ENCODE results near the gene POLR3E. TPM values are rescaled to one million over a fixed set of nuclear protein-coding genes. Genes with fewer than 3 reads are reported as not detected.

POLR3E gene
- total RNA-seq, 1 donor from 2014 or later, result 31.5 TPM

GRCh38 chr16:22353933-22354541 lies 56.8 kb downstream of the POLR3E start:
- Mint-ChIP-seq H3K27me3 (ENCODE audit: unreplicated experiment) (no peaks in the 10 kb centered on the region), H3K4me1 (ENCODE audit: low read depth, unreplicated experiment) (peaks cover 11% of the 10 kb centered on the region), H3K36me3 (ENCODE audit: unreplicated experiment) (no peaks in the 10 kb centered on the region), H3K4me3 (ENCODE audit: unreplicated experiment) (no peak overlapping the region), H3K27ac (ENCODE audit: unreplicated experiment) (no peak overlapping the region), H3K9me3 (ENCODE audit: unreplicated experiment) (no peaks in the 10 kb centered on the region)
- no peak for DNase-seq
- TF ChIP-seq CTCF (IDR thresholded peaks at IDR 0.05; ENCODE audit: partially characterized antibody, unreplicated experiment), result no peak

GRCh38 chr16:22355487-22355908 lies 58.3 kb downstream of the POLR3E start:
- peaks cover 16% of the 10 kb centered on the region for H3K4me1 Mint-ChIP-seq (ENCODE audit: low read depth, unreplicated experiment)
- no peaks in the 10 kb centered on the region for H3K27me3 Mint-ChIP-seq (ENCODE audit: unreplicated experiment)
- DNase-seq, result no peak
- no peak for TF ChIP-seq CTCF (IDR thresholded peaks at IDR 0.05; ENCODE audit: partially characterized antibody, unreplicated experiment)
- H3K9me3 Mint-ChIP-seq (ENCODE audit: unreplicated experiment), result no peaks in the 10 kb centered on the region
- no peak overlapping the region for H3K27ac Mint-ChIP-seq (ENCODE audit: unreplicated experiment)
- no peak overlapping the region for H3K4me3 Mint-ChIP-seq (ENCODE audit: unreplicated experiment)
- H3K36me3 Mint-ChIP-seq (ENCODE audit: unreplicated experiment), result no peaks in the 10 kb centered on the region

GRCh38 chr16:22356930-22357634 lies 59.9 kb downstream of the POLR3E start:
- no peaks in the 10 kb centered on the region for H3K36me3 Mint-ChIP-seq (ENCODE audit: unreplicated experiment)
- H3K27me3 Mint-ChIP-seq (ENCODE audit: unreplicated experiment), result no peaks in the 10 kb centered on the region
- H3K27ac Mint-ChIP-seq (ENCODE audit: unreplicated experiment), result no peak overlapping the region
- H3K9me3 Mint-ChIP-seq (ENCODE audit: unreplicated experiment), result no peaks in the 10 kb centered on the region
- DNase-seq, result no peak
- H3K4me3 Mint-ChIP-seq (ENCODE audit: unreplicated experiment), result no peak overlapping the region
- peaks cover 16% of the 10 kb centered on the region for H3K4me1 Mint-ChIP-seq (ENCODE audit: low read depth, unreplicated experiment)
- TF ChIP-seq CTCF (IDR thresholded peaks at IDR 0.05; ENCODE audit: partially characterized antibody, unreplicated experiment), result no peak

GRCh38 chr16:22357635-22357971 lies 60.4 kb downstream of the POLR3E start:
- no peak for TF ChIP-seq CTCF (IDR thresholded peaks at IDR 0.05; ENCODE audit: partially characterized antibody, unreplicated experiment)
- Mint-ChIP-seq H3K27me3 (ENCODE audit: unreplicated experiment) (no peaks in the 10 kb centered on the region), H3K9me3 (ENCODE audit: unreplicated experiment) (no peaks in the 10 kb centered on the region), H3K36me3 (ENCODE audit: unreplicated experiment) (no peaks in the 10 kb centered on the region), H3K4me1 (ENCODE audit: low read depth, unreplicated experiment) (peaks cover 16% of the 10 kb centered on the region), H3K4me3 (ENCODE audit: unreplicated experiment) (no peak overlapping the region), H3K27ac (ENCODE audit: unreplicated experiment) (no peak overlapping the region)
- no peak for DNase-seq

- no peaks in the 10 kb centered on the region for H3K27me3 Mint-ChIP-seq (ENCODE audit: unreplicated experiment)
- peak overlapping the region; percentile 46 for H3K27ac Mint-ChIP-seq (ENCODE audit: unreplicated experiment)
- H3K4me1 Mint-ChIP-seq (ENCODE audit: low read depth, unreplicated experiment), result peaks cover 16% of the 10 kb centered on the region
- DNase-seq, result no peak
- no peaks in the 10 kb centered on the region for H3K9me3 Mint-ChIP-seq (ENCODE audit: unreplicated experiment)
- TF ChIP-seq CTCF (IDR thresholded peaks at IDR 0.05; ENCODE audit: partially characterized antibody, unreplicated experiment), result no peak
- H3K4me3 Mint-ChIP-seq (ENCODE audit: unreplicated experiment), result no peak overlapping the region
- H3K36me3 Mint-ChIP-seq (ENCODE audit: unreplicated experiment), result no peaks in the 10 kb centered on the region
Observed at GRCh38 chr16:22358000-22358399, 60.8 kb downstream of the POLR3E start.
